ENCODE results near the gene COL13A1. TPM values are rescaled to one million over a fixed set of nuclear protein-coding genes. Genes with fewer than 3 reads are reported as not detected.

COL13A1 gene
- total and polyA plus RNA-seq, 2 experiments from 2014 or later: 5.2 to 8.6 TPM

GRCh38 chr10:69846293-69846921, 44.7 kb downstream of the COL13A1 start:
- no peaks in the 10 kb centered on the region for H4K20me1 ChIP-seq (replicated peaks; ENCODE audit: insufficient read depth)
- TF ChIP-seq ZNF462 (CRISPR knock-in tag; IDR thresholded peaks at IDR 0.05): no peak
- TF ChIP-seq CREB1 (CRISPR knock-in tag; IDR thresholded peaks at IDR 0.05; ENCODE audit: low read depth): no peak
- no peak for TF ChIP-seq CTCF (conservative IDR thresholded peaks at IDR 0.05; ENCODE audit: low read depth in 2 of 2)
- TF ChIP-seq ZNF331 (CRISPR knock-in tag; IDR thresholded peaks at IDR 0.05; ENCODE audit: low read depth): no peak
- TF ChIP-seq EZH2phosphoT487 (IDR thresholded peaks at IDR 0.05; ENCODE audit: unreplicated experiment): no peak
- no peak for TF ChIP-seq POLR2AphosphoS5 (IDR thresholded peaks at IDR 0.05; ENCODE audit: low read depth)
- Mint-ChIP-seq H3K36me3 (ENCODE audit: low read depth) (no peaks in the 10 kb centered on the region; the same call in 2 of the 3 replicates), H3K4me1 (peaks cover 73% of the 10 kb centered on the region), H3K27ac (no peak overlapping the region; the same call in 1 of the 2 replicates), H3K9me3 (no peaks in the 10 kb centered on the region), H3K27me3 (ENCODE audit: insufficient read depth, low read depth, poor library complexity) (peaks cover 11% of the 10 kb centered on the region), H3K4me3 (no peak overlapping the region; the same call in 2 of the 3 replicates)
- H3K27me3 ChIP-seq (ENCODE audit: insufficient read depth): no peaks in the 10 kb centered on the region
- no peak overlapping the region for H3K27ac ChIP-seq (ENCODE audit: low read depth)
- H3K79me2 ChIP-seq (replicated peaks; ENCODE audit: insufficient read depth): no peaks in the 10 kb centered on the region
- no peaks in the 10 kb centered on the region for H3F3A ChIP-seq (replicated peaks; ENCODE audit: low read depth)
- H3K9me2 ChIP-seq (ENCODE audit: insufficient read depth): no peaks in the 10 kb centered on the region
- peaks cover 62% of the 10 kb centered on the region for H3K4me1 ChIP-seq (ENCODE audit: insufficient read depth)
- H3K4me3 ChIP-seq: no peak overlapping the region
- H2AFZ ChIP-seq: no peak overlapping the region
- no peaks in the 10 kb centered on the region for H3K36me3 ChIP-seq (ENCODE audit: insufficient read depth)
- DNase-seq (ENCODE audit: low spot score): no peak
- peak overlapping the region; percentile 70 for H3K4me2 ChIP-seq
- peak; percentile 19 for ATAC-seq
